Fibroblast of mammary gland (primary cell): ENCODE results near the gene LCE1C.

Experiments
- DNase-seq: peaks from one replicate; pipeline ENCODE4 v3.0.0-alpha.2; 2010; ENCODE audit warnings: low read depth
- H3K4me3 ChIP-seq: 2 replicates; pipeline ENCODE4 v1.5.1; 2011; ENCODE audit warnings: low read depth, mild to moderate bottlenecking, low read length, moderate library complexity; ENCODE audit not compliant: control insufficient read depth
- CTCF ChIP-seq: conservative IDR thresholded peaks from 2 replicates; pipeline ENCODE4 v1.5.1; 2011; ENCODE audit warnings: low read depth, low read length, inconsistent platforms; ENCODE audit not compliant: control insufficient read depth, insufficient read depth

Gene LCE1C

GRCh38 chr1:152786077-152786476, 20.4 kb downstream of the LCE1C start, which contains the start of gene LCE1E:
TSS of gene LCE1E (plus strand) at chr1:152786257. CDS start at chr1:152787300, 1,043 bp downstream.
- DNase-seq: no peak
- H3K4me3 ChIP-seq: no peak within 1 kb of the TSS
- TF ChIP-seq CTCF: no peak

GRCh38 chr1:152783095-152783494, 23.4 kb downstream of the LCE1C start:
- DNase-seq: peak; percentile 15

GRCh38 chr1:152777510-152778137, 28.8 kb downstream of the LCE1C start:
- TF ChIP-seq CTCF: peak; percentile 40
- no peak overlapping the region for H3K4me3 ChIP-seq
- peak; percentile 32 for DNase-seq

More at GRCh38 chr1:152783095-152783494, 23.4 kb downstream of the LCE1C start:
- TF ChIP-seq CTCF: no peak
- no peak overlapping the region for H3K4me3 ChIP-seq

GRCh38 chr1:152776361-152776760, 30.1 kb downstream of the LCE1C start:
- no peak for TF ChIP-seq CTCF
- no peak for DNase-seq
- H3K4me3 ChIP-seq: no peak overlapping the region

GRCh38 chr1:152774875-152775274, 31.6 kb downstream of the LCE1C start, which contains the start of gene LCE1F:
TSS of gene LCE1F (plus strand) at chr1:152775140. CDS start at chr1:152776372, 1,232 bp downstream.
- TF ChIP-seq CTCF: no peak
- H3K4me3 ChIP-seq: no peak within 1 kb of the TSS
- no peak for DNase-seq

GRCh38 chr1:152770411-152770810, 36.0 kb downstream of the LCE1C start:
- peak; percentile 38 for DNase-seq
- TF ChIP-seq CTCF: no peak
- no peak overlapping the region for H3K4me3 ChIP-seq
